Activated naive CD4-positive, alpha-beta T cell treated with anti-CD3 and anti-CD28 coated beads, Interleukin-2, amount 50 U/mL, for 24 hours (primary cell): ENCODE results near the gene TGM6.

Source experiments
- H3K27ac Mint-ChIP-seq: one replicate; pipeline ENCODE4 v1.8.0; 2021; ENCODE audit warnings: mild to moderate bottlenecking, mixed read lengths
- H3K27me3 Mint-ChIP-seq: one replicate; pipeline ENCODE4 v1.8.0; 2021; ENCODE audit warnings: mixed read lengths
- H3K36me3 Mint-ChIP-seq: one replicate; pipeline ENCODE4 v1.8.0; 2021; ENCODE audit warnings: mixed read lengths
- H3K4me1 Mint-ChIP-seq: one replicate; pipeline ENCODE4 v1.8.0; 2021; ENCODE audit warnings: mixed read lengths
- H3K4me3 Mint-ChIP-seq: one replicate; pipeline ENCODE4 v1.8.0; 2021; ENCODE audit warnings: mild to moderate bottlenecking, mixed read lengths
- H3K9me3 Mint-ChIP-seq: one replicate; pipeline ENCODE4 v1.8.0; 2021; ENCODE audit warnings: mixed read lengths

Gene TGM6

GRCh38 chr20:2350606-2351005 is 30.1 kb upstream of the TGM6 start:
- H3K4me3 Mint-ChIP-seq = no peak overlapping the region
- H3K27me3 Mint-ChIP-seq = peaks cover 15% of the 10 kb centered on the region
- H3K27ac Mint-ChIP-seq = no peak overlapping the region
- H3K9me3 Mint-ChIP-seq = no peaks in the 10 kb centered on the region
- H3K4me1 Mint-ChIP-seq = peaks cover 8% of the 10 kb centered on the region
- no peaks in the 10 kb centered on the region for H3K36me3 Mint-ChIP-seq

DNA sequence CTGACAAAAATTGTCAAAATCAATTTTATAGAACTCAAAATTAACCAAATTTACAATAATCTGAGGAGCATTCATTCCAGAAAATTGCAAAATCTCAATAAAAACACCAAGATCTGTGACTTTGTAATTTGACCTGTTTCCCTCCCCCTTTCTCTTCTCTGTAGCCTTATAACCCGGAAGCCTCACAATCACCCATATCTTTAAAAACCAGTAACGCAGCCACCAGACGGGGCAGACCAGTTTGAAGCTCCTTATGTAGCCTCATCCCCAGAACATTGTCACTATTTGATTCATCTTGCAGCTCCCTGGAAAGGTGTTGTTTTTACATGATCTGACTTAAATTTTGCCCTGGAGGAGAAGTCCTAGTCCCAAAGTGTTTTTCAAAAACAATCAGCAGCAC is 27.5 kb upstream of the TGM6 start:
- Mint-ChIP-seq H3K4me3 (no peak overlapping the region), H3K9me3 (no peaks in the 10 kb centered on the region), H3K36me3 (no peaks in the 10 kb centered on the region), H3K27ac (no peak overlapping the region), H3K27me3 (peaks cover 11% of the 10 kb centered on the region), H3K4me1 (peaks cover 8% of the 10 kb centered on the region)

DNA sequence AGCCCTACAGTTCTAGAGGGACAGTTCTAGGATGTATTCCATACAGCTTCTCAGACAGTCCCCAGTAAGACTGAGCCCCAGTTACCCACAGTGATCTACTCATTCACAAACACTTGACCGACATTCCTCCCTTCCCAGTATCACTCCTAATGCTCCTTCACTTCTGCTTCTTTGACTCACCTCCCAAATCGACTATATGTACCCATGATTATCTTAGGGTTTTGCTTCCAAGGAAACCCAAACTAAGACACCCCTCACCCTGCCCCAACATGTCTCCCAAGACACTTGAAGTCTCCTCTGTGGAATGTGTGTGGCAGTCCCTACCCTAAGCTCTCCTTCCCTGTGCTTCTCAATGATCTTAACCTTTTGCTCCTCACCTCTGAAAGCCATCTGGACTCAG is 23.6 kb upstream of the TGM6 start:
- Mint-ChIP-seq H3K9me3 (peaks cover 26% of the 10 kb centered on the region), H3K4me3 (no peak overlapping the region), H3K36me3 (peaks cover 3% of the 10 kb centered on the region), H3K4me1 (peaks cover 2% of the 10 kb centered on the region), H3K27me3 (peaks cover 18% of the 10 kb centered on the region), H3K27ac (no peak overlapping the region)

GRCh38 chr20:2358006-2358405 is 22.7 kb upstream of the TGM6 start:
- peaks cover 17% of the 10 kb centered on the region for H3K27me3 Mint-ChIP-seq
- no peaks in the 10 kb centered on the region for H3K4me1 Mint-ChIP-seq

GRCh38 chr20:2361035-2361593 is 19.6 kb upstream of the TGM6 start:
- peaks cover 3% of the 10 kb centered on the region for H3K36me3 Mint-ChIP-seq
- no peak overlapping the region for H3K27ac Mint-ChIP-seq
- no peaks in the 10 kb centered on the region for H3K4me1 Mint-ChIP-seq
- peaks cover 26% of the 10 kb centered on the region for H3K9me3 Mint-ChIP-seq
- H3K4me3 Mint-ChIP-seq = no peak overlapping the region
- H3K27me3 Mint-ChIP-seq = peaks cover 15% of the 10 kb centered on the region

More at GRCh38 chr20:2358006-2358405, 22.7 kb upstream of the TGM6 start:
- H3K27ac Mint-ChIP-seq = no peak overlapping the region
- H3K4me3 Mint-ChIP-seq = no peak overlapping the region
- H3K36me3 Mint-ChIP-seq = peaks cover 3% of the 10 kb centered on the region
- peaks cover 26% of the 10 kb centered on the region for H3K9me3 Mint-ChIP-seq

DNA sequence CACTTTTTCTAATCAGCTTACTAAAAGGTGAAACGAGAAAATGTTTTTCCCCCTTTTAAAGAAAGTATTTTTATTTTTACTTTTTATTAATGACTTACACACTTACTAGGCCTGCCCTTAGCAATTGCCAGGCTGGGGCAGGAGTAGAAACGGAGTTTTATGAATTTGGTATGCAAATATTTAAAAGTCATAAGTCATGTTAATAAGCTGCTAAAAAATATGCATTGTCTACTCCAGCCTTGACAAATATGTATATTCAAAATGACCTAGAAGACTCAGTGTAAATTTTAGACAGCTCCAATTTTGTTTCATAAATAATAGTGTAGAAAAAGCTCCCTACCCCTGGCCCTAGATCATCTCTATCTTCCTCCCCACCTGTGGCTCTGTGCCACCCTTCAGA is 17.5 kb upstream of the TGM6 start:
- Mint-ChIP-seq H3K27ac (no peak overlapping the region), H3K9me3 (peaks cover 26% of the 10 kb centered on the region), H3K36me3 (peaks cover 3% of the 10 kb centered on the region), H3K4me3 (no peak overlapping the region), H3K4me1 (no peaks in the 10 kb centered on the region), H3K27me3 (peaks cover 21% of the 10 kb centered on the region)

- Mint-ChIP-seq H3K36me3 (peaks cover 3% of the 10 kb centered on the region), H3K9me3 (peaks cover 26% of the 10 kb centered on the region), H3K4me1 (no peaks in the 10 kb centered on the region), H3K4me3 (no peak overlapping the region), H3K27ac (no peak overlapping the region), H3K27me3 (peaks cover 23% of the 10 kb centered on the region)
Measured at GRCh38 chr20:2363587-2363986, 17.1 kb upstream of the TGM6 start.

DNA sequence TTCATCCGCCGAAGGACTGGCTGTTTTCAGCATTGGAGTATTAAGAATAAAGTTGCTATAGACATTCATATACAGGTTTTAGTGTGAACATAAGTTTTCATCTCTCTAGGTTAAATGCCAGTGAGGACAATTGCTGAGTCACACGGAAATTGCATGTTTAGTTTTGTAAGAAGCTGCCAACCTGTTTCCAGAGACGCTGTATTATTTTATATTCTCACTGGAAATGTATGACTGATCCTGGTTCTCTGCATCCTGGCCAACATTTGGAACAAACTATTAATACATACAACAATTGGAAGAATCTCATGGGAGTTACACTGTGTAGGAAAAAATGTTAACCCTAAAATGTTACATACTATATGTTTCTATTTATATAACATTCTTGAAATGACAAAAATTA is 16.7 kb upstream of the TGM6 start:
- Mint-ChIP-seq H3K9me3 (peaks cover 25% of the 10 kb centered on the region), H3K27me3 (peaks cover 23% of the 10 kb centered on the region)

DNA sequence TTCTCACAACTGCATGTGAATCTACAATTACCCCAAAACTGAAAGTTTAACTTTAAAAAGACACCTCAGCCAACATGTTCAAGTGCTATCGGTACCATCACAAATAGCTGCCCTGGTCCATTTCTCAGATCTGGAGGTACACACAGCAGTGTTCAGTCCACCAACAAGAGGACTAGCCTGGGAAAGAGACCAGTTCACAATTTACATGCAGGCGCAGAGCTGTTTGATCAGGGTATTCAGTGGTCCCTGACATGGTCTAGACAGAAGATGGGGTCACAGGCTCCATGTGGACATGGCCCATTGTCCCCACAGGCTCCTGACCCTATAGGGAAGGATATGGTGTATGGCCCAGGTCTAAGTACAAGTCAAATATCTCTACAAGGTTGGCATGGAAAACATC is 15.6 kb upstream of the TGM6 start:
- Mint-ChIP-seq H3K27me3 (peaks cover 24% of the 10 kb centered on the region), H3K9me3 (peaks cover 19% of the 10 kb centered on the region), H3K4me1 (no peaks in the 10 kb centered on the region), H3K36me3 (peaks cover 3% of the 10 kb centered on the region), H3K4me3 (no peak overlapping the region), H3K27ac (no peak overlapping the region)

More for the DNA sequence above, 16.7 kb upstream of the TGM6 start:
- H3K4me1 Mint-ChIP-seq = no peaks in the 10 kb centered on the region
- no peak overlapping the region for H3K4me3 Mint-ChIP-seq
- H3K27ac Mint-ChIP-seq = no peak overlapping the region
- peaks cover 3% of the 10 kb centered on the region for H3K36me3 Mint-ChIP-seq

GRCh38 chr20:2365666-2366065 is 15.0 kb upstream of the TGM6 start:
- no peak overlapping the region for H3K4me3 Mint-ChIP-seq
- peaks cover 16% of the 10 kb centered on the region for H3K9me3 Mint-ChIP-seq
- H3K27ac Mint-ChIP-seq = no peak overlapping the region
- H3K27me3 Mint-ChIP-seq = peaks cover 24% of the 10 kb centered on the region
- peaks cover 3% of the 10 kb centered on the region for H3K36me3 Mint-ChIP-seq
- no peaks in the 10 kb centered on the region for H3K4me1 Mint-ChIP-seq

GRCh38 chr20:2368621-2369020 is 12.1 kb upstream of the TGM6 start:
- Mint-ChIP-seq H3K4me3 (no peak overlapping the region), H3K4me1 (no peaks in the 10 kb centered on the region), H3K27me3 (peaks cover 42% of the 10 kb centered on the region), H3K27ac (no peak overlapping the region), H3K9me3 (peaks cover 6% of the 10 kb centered on the region), H3K36me3 (no peaks in the 10 kb centered on the region)

DNA sequence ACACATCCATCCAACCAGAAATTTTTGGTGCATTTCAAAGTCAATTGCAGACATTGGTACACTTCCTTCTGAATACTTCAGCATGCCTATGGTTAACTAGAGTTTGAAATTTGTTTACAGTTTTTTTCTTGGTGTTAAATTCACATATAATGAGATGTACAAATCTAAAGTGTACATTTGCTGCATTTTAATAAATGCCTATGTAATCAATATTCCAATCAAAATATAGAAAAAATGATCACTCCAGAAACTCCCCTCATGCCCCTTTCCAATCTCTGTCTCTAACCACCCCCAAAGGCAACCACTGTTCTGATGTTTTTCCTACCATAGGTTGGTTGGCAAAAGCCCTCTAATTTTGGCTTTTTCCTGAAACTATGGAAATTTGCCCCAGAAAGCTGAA is 7.6 kb upstream of the TGM6 start:
- Mint-ChIP-seq H3K27me3 (peaks cover 37% of the 10 kb centered on the region), H3K4me1 (no peaks in the 10 kb centered on the region), H3K9me3 (peaks cover 6% of the 10 kb centered on the region), H3K36me3 (no peaks in the 10 kb centered on the region), H3K27ac (no peak overlapping the region), H3K4me3 (no peak overlapping the region)

- Mint-ChIP-seq H3K27me3 (peaks cover 31% of the 10 kb centered on the region), H3K27ac (no peak overlapping the region), H3K4me1 (peaks cover 13% of the 10 kb centered on the region), H3K4me3 (no peak overlapping the region), H3K9me3 (no peaks in the 10 kb centered on the region), H3K36me3 (no peaks in the 10 kb centered on the region)
Measured at GRCh38 chr20:2374346-2375125, 6.2 kb upstream of the TGM6 start.

DNA sequence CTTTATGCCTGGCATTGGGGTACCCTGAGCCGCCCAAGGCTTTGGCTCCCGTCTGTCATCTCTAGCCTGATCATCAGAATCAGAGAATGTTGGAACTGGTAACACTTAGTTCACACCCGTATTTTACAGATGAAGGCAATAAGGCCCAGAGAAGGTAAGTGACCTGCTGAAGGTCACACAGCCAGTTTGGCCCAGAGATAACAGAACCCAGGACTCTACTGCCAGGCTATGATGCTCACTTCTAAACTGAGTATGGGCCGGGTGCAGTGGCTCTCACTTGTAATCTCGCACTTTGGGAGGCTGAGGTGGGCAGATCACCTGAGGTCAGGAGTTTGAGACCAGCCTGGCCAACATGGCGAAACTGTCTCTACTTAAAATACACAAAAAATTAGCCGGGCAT is 1.8 kb upstream of the TGM6 start:
- peaks cover 6% of the 10 kb centered on the region for H3K27me3 Mint-ChIP-seq
- H3K4me3 Mint-ChIP-seq = no peak overlapping the region
- H3K9me3 Mint-ChIP-seq = no peaks in the 10 kb centered on the region
- no peaks in the 10 kb centered on the region for H3K36me3 Mint-ChIP-seq
- peaks cover 26% of the 10 kb centered on the region for H3K4me1 Mint-ChIP-seq
- no peak overlapping the region for H3K27ac Mint-ChIP-seq

GRCh38 chr20:2379511-2380229 is 1.0 kb upstream of the TGM6 start:
- Mint-ChIP-seq H3K4me3 (peak overlapping the region; percentile 36), H3K36me3 (no peaks in the 10 kb centered on the region), H3K9me3 (no peaks in the 10 kb centered on the region), H3K4me1 (peaks cover 26% of the 10 kb centered on the region), H3K27me3 (peaks cover 3% of the 10 kb centered on the region), H3K27ac (no peak overlapping the region)

GRCh38 chr20:2381303-2381702 is 602 bp downstream of the TGM6 start:
- Mint-ChIP-seq H3K4me1 (peaks cover 26% of the 10 kb centered on the region), H3K36me3 (no peaks in the 10 kb centered on the region), H3K9me3 (no peaks in the 10 kb centered on the region), H3K4me3 (no peak overlapping the region), H3K27ac (no peak overlapping the region), H3K27me3 (peaks cover 3% of the 10 kb centered on the region)
